Amygdala (tissue), 56 donors: ENCODE results near the gene RFTN2.
"Not testable (repeated sequence)": the region's sequence is repeated elsewhere in the genome, so short reads cannot be mapped to it uniquely, and the experiment has no call there.

ENCODE experiments used
- DNase-seq, 56 donors: peaks; one replicate each; lab custom pipeline; 2025; lab: John Stamatoyannopoulos, UW

RFTN2 gene

GRCh38 chr2:197675246-197675645 is at the start of gene RFTN2:
TSS of gene RFTN2 (minus strand) at chr2:197675587. CDS start at chr2:197675458, 129 bp downstream.
- DNase-seq, result peak in 1 of 56 donors; percentile 1

- DNase-seq, result no peak
Measured at GRCh38 chr2:197717863-197718262, 42.5 kb upstream of the RFTN2 start.

- DNase-seq, result no peak
Measured at GRCh38 chr2:197713271-197713670, 37.9 kb upstream of the RFTN2 start.

- no peak for DNase-seq
Measured at GRCh38 chr2:197711578-197711977, 36.2 kb upstream of the RFTN2 start.

DNA sequence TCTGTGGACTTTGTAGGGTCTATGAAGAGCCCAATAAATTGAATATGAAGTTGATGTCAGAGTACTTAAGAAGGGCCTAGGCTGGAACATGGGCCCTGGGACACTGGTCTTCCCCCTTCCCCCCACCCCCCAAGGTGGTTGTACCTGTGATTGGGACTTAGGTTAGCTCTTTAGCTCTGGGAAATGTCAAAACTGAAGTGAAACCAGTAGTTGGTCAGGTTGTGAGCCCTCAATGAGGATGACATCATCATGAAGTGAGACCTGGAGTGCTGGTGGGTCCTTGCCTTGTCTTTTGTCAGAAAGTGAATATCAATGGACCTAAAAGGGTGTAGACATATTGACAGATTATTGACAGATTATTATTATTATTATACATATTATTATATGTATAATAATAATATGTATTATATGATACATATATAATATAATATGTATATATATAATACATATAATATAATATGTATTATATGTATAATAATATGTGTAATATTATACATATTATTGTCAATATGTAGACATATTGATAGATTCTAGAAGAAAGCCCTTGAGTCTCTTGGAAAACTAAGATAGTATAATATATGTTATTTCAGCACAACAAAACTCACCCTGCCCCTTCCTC is 35.1 kb upstream of the RFTN2 start:
- DNase-seq, result no peak

- DNase-seq, result not testable (repeated sequence)
Measured at GRCh38 chr2:197709140-197709539, 33.8 kb upstream of the RFTN2 start.

DNA sequence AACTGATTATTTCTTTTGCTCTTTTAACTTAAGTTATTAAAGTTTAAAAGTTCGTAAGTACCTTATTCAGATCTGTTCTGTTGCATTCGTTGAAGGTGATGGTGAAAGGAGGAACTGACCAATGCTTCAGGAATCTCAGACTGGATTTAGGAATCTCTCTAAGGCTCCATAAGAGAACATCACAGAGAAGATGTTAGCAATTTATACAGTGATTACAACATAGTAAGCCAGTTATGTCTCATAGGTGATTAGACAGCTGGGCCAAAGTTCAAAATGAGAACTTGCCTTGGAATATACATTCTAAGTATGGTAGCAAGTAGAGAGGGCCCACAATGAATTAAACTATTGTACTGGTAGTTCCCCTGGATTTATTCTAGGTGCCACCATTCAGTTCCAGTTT is 32.9 kb upstream of the RFTN2 start:
- DNase-seq, result no peak

DNA sequence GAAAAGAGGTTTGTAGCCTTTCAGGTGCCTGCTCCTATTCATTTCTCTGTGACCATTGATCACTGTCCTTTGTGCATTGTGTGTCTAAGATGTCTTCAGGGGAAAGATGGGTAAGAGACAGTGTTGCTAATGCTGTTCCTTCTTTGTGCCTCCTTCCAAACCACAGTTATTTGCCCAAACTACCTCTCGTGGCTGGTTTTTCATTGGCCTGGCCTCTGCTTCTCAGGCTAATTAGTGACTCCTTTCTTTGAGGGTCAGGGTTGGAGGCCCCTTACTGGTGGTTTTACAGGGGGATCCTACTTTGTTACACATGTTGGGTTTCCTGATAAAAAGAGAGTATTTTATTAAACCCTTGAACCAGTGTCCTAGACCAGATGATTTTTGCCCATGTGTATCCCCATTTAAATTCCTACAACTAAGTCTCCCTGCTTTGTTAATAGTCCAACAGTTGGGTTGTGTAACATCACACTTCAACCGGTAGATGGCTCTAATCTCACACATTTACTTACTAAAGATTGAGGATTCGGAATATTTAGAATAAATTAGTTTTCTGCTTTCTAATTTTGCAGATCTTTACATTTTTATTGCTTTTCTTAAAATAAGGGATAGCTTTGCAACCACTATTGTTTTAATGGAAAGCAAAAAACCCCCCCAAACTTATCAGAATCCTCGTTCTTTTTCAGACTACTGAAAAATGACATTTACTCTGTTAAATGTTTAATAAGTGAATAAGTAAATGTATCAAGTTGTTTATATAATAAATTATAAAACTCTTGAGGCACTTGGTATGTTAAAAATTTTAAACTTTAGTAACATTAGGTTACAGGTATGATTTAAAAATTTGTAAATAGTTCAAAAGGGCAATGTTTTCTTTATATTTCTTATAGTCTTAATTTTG is 32.2 kb upstream of the RFTN2 start:
- DNase-seq, result peak in 4 of 56 donors; percentile 1 to 12 (median 4)

DNA sequence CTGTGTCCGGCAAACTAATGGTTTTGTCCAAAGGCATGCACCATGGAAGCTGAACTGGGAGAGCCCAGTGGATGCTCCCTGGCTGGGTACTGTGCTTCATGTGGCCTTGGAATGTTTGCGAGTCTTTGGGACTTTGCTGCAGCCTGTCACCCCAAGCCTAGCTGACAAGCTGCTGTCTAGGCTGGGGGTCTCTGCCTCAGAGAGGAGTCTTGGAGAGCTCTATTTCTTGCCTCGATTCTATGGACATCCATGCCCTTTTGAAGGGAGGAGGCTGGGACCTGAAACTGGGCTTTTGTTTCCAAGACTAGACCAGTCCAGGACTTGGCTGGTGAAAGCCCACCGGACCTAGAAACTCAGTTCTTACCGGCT is 31.4 kb upstream of the RFTN2 start:
- no peak for DNase-seq

DNA sequence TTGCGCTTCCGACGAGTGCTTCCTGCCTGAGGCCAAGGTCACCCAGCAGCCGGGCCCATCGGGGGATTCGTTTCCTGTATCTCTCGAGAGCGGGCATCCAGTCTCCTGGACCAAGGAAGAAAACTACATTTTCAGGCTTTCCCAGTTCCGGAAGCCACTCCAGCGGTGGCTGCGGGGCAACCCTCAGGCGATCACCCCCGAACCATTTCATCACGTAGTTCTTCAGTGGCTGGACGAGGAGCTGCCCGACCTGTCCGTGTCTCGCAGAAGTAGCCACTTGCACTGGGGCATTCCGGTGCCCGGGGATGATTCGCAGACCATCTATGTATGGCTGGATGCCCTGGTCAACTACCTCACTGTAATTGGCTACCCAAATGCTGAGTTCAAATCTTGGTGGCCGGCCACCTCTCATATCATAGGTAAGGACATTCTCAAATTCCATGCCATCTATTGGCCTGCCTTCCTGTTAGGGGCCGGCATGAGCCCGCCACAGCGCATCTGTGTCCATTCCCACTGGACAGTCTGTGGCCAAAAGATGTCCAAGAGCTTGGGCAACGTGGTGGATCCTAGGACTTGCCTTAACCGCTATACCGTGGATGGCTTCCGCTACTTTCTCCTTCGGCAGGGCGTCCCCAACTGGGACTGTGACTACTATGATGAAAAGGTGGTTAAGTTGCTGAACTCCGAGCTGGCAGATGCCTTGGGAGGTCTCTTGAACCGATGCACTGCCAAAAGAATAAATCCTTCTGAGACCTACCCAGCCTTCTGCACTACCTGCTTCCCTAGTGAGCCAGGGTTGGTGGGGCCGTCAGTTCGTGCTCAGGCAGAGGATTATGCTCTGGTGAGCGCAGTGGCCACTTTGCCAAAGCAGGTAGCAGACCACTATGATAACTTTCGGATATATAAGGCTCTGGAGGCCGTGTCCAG is 30.8 kb upstream of the RFTN2 start:
- DNase-seq, result peak in 4 of 56 donors; percentile 25 to 46 (median 32)

DNA sequence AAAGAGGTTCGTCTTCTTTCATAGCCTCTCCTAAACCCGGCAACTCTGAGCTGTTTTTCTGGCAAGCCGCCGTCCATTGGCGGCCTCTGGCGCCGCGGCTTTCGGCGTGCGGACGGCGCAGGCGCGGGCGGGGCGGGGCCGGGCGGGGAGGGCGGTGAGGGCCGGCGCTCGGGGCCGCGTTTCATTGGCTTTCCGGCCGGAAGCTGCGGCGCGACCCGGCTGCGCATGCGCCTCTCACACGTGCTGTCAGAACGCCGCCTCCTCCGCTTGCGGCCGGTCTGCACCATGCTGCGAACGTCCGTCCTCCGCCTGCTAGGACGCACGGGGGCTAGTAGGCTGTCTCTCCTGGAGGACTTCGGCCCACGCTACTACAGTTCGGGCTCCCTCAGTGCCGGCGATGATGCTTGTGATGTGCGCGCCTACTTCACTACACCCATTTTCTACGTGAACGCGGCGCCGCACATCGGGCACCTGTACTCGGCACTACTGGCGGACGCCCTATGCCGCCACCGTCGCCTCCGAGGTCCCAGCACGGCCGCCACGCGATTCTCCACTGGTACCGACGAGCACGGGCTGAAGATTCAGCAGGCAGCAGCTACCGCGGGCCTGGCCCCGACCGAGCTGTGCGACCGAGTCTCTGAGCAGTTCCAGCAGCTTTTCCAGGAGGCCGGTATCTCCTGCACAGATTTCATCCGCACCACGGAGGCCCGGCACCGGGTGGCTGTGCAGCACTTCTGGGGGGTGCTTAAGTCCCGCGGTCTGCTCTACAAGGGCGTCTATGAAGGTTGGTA is 29.9 kb upstream of the RFTN2 start, which contains the start of gene MARS2:
TSS of gene MARS2 (plus strand) at position 249 of the 791 bp plus-strand sequence. CDS start at position 286, 37 bp downstream.
- peak; percentile 21 to 95 (median 84) for DNase-seq

GRCh38 chr2:197704434-197705120 is 29.2 kb upstream of the RFTN2 start:
- DNase-seq, result peak in 1 of 56 donors; percentile 44

DNA sequence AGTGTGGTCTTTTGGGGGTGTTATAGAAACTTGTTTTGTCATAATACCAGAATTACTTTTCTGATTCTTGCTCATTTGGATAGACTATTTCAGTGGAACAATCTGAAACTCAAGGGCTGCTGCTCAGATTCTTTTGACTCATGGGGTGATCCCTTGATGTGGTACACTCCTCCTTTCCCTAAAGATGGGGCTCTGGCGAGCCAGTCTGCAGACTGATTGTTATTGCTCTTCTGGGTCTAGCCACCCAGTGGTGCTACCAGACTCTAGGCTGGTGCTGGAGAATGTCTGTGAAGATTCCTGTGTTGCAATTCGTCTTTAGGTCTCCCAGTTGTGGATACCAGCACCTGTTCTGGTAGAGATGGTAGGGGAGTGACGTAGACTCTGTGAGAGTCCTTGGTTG is 25.6 kb upstream of the RFTN2 start:
- DNase-seq, result no peak

DNA sequence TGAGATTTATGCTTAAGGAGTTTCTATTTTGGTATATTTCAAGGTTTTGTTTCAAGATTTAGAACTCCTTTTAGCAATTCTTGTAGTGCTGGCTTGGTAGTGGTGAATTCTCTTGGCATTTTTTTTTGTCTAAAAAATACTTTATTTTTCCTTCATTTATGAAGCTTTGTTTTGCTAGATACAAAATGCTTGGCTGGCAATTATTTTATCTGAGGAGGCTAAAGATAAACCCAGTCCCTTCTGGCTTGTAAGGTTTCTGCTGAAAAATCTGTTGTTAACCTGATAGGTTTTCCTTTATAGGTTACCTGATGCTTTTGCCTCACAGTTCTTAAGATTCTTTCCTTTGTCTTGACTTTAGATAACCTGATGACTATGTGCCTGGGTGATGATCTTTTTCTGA is 24.3 kb upstream of the RFTN2 start:
- not testable (repeated sequence) for DNase-seq

- DNase-seq, result not testable (repeated sequence)
Measured at GRCh38 chr2:197696571-197696970, 21.2 kb upstream of the RFTN2 start.

DNA sequence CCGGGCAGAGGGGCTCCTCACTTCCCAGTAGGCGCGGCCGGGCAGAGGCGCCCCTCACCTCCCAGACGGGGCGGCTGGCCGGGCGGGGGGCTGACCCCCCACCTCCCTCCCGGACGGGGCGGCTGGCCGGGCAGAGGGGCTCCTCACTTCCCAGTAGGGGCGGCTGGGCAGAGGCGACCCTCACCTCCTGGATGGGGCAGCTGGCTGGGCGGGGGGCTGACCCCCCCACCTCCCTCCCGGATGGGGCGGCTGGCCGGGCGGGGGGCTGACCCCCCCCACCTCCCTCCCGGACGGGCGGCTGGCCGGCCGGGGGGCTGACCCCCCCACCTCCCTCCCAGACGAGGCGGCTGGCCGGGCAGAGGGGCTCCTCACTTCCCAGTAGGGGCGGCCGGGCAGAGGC is 20.6 kb upstream of the RFTN2 start:
- not testable (repeated sequence) for DNase-seq

GRCh38 chr2:197695206-197695605 is 19.8 kb upstream of the RFTN2 start:
- DNase-seq, result not testable (repeated sequence)

GRCh38 chr2:197677483-197677882 is 2.1 kb upstream of the RFTN2 start:
- DNase-seq, result no peak

GRCh38 chr2:197677056-197677455 is 1.7 kb upstream of the RFTN2 start:
- no peak for DNase-seq
